Effector CD8-positive, alpha-beta T cell (primary cell): ENCODE measurements around the gene BHMT.
"Not testable (repeated sequence)": the region's sequence is repeated elsewhere in the genome, so short reads cannot be mapped to it uniquely, and the experiment has no call there.

Experiments used
- DNase-seq: peaks from one replicate; lab custom pipeline; 2025; lab: John Stamatoyannopoulos, UW

Gene BHMT

GRCh38 chr5:79172269-79172668 lies 60.7 kb downstream of the BHMT start:
- DNase-seq = no peak

- no peak for DNase-seq
These were observed 62.0 kb downstream of the BHMT start for GRCh38 chr5:79173626-79174025.

- DNase-seq = not testable (repeated sequence)
These were observed 68.8 kb downstream of the BHMT start for GRCh38 chr5:79180449-79180848.

GRCh38 chr5:79181419-79182022 lies 69.9 kb downstream of the BHMT start:
- DNase-seq = no peak
